ENCODE data around the gene PLEKHA8. TPM values are rescaled to one million over a fixed set of nuclear protein-coding genes. Genes with fewer than 3 reads are reported as not detected.

PLEKHA8 gene
- total and polyA plus RNA-seq, 8 donors = 9.8 to 19.2 (median 17.5) TPM

- DNase-seq (no peak), ATAC-seq (no peak)
- Histone ChIP-seq H3K9me3 (peaks cover 0 to 28% of the 10 kb centered on the region in 2 donors), H3K27ac (no peak overlapping the region), H3K4me3 (no peak overlapping the region), H3K36me3 (no peaks in the 10 kb centered on the region), H3K27me3 (no peaks in the 10 kb centered on the region), H3K4me1 (no peaks in the 10 kb centered on the region)
- intact Hi-C loops (cut with DNase I) = no loop called here
- TF ChIP-seq, protein P1, sequence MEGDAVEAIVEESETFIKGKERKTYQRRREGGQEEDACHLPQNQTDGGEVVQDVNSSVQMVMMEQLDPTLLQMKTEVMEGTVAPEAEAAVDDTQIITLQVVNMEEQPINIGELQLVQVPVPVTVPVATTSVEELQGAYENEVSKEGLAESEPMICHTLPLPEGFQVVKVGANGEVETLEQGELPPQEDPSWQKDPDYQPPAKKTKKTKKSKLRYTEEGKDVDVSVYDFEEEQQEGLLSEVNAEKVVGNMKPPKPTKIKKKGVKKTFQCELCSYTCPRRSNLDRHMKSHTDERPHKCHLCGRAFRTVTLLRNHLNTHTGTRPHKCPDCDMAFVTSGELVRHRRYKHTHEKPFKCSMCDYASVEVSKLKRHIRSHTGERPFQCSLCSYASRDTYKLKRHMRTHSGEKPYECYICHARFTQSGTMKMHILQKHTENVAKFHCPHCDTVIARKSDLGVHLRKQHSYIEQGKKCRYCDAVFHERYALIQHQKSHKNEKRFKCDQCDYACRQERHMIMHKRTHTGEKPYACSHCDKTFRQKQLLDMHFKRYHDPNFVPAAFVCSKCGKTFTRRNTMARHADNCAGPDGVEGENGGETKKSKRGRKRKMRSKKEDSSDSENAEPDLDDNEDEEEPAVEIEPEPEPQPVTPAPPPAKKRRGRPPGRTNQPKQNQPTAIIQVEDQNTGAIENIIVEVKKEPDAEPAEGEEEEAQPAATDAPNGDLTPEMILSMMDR (IDR thresholded peaks at IDR 0.05) = no peak
Measured at GRCh38 chr7:29995652-29996051, 32.6 kb upstream of the PLEKHA8 start.

GRCh38 chr7:29996321-29996720, 31.9 kb upstream of the PLEKHA8 start:
- TF ChIP-seq, protein P1 (IDR thresholded peaks at IDR 0.05) = no peak

DNA sequence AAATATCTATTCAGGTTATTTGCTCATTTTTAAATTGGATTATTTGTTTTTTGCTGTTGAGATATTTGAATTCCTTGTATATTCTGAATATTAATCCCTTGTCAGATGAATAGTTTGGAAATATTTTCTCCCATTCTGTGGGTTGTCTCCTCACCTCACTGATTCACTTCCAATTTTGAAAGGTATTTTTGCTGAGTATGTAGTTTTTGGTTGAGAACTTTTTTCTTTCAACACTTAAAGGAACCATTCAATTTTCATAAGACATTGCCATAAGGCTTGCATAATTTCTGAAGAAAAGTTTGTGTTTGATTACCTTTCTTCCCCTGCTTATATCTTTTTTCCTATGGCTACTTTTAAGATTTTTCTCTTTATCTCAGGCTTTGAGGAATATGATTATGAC, 29.7 kb upstream of the PLEKHA8 start:
- peaks cover 0 to 19% of the 10 kb centered on the region in 2 donors for H3K9me3 ChIP-seq
- intact Hi-C loops (cut with DNase I) = no loop called here
- no peaks in the 10 kb centered on the region for H3K27me3 ChIP-seq
- no peaks in the 10 kb centered on the region for H3K4me1 ChIP-seq
- TF ChIP-seq, protein P1 (IDR thresholded peaks at IDR 0.05) = no peak
- H3K36me3 ChIP-seq = no peaks in the 10 kb centered on the region
- ATAC-seq (no peak), DNase-seq (no peak)
- no peak overlapping the region for H3K4me3 ChIP-seq
- H3K27ac ChIP-seq = no peak overlapping the region

More at GRCh38 chr7:29996321-29996720, 31.9 kb upstream of the PLEKHA8 start:
- no peaks in the 10 kb centered on the region for H3K36me3 ChIP-seq
- ATAC-seq (no peak), DNase-seq (no peak)
- intact Hi-C loops (cut with DNase I) = no loop called here
- H3K4me3 ChIP-seq = no peak overlapping the region
- no peaks in the 10 kb centered on the region for H3K4me1 ChIP-seq
- no peaks in the 10 kb centered on the region for H3K27me3 ChIP-seq
- H3K9me3 ChIP-seq = peaks cover 0 to 28% of the 10 kb centered on the region in 2 donors
- no peak overlapping the region for H3K27ac ChIP-seq

- TF ChIP-seq, protein P1 (IDR thresholded peaks at IDR 0.05) = no peak
- H3K9me3 ChIP-seq = peaks cover 0 to under 1% of the 10 kb centered on the region in 2 donors
- no peaks in the 10 kb centered on the region for H3K36me3 ChIP-seq
- intact Hi-C loops (cut with DNase I) = no loop called here
- H3K27me3 ChIP-seq = no peaks in the 10 kb centered on the region
- DNase-seq (no peak), ATAC-seq (no peak)
- H3K4me3 ChIP-seq = no peak overlapping the region
- no peak overlapping the region for H3K27ac ChIP-seq
- no peaks in the 10 kb centered on the region for H3K4me1 ChIP-seq
Measured at GRCh38 chr7:30001998-30002397, 26.2 kb upstream of the PLEKHA8 start.

DNA sequence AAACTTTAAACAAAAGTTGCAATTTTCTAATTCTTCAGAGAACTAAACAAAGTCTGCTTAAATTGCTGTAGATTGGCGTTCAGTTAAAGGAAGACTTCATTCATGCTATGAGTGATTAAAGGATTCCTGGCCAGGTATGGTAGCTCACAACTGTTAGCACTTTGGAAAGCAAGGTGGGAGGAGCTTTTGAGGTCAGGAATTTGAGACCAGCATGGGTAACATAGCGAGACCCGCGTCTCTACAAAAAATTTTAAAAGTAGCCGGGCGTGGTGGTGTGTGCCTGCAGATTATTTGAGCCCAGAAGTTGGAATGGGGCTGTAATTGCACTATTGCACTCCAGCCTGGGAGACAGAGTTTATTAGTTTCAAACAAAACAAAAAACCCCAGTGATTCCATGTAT, 25.1 kb upstream of the PLEKHA8 start:
- no peak for ATAC-seq

More for the DNA sequence above, 25.1 kb upstream of the PLEKHA8 start:
- intact Hi-C loops (cut with DNase I) = no loop called here
- Histone ChIP-seq H3K27ac (no peak overlapping the region), H3K27me3 (no peaks in the 10 kb centered on the region), H3K36me3 (no peaks in the 10 kb centered on the region), H3K9me3 (no peaks in the 10 kb centered on the region), H3K4me3 (no peak overlapping the region), H3K4me1 (no peaks in the 10 kb centered on the region)
- TF ChIP-seq, protein P1 (IDR thresholded peaks at IDR 0.05) = no peak
- DNase-seq = no peak

Data from left lung (tissue), 10 donors.